Measurements from ENCODE around the gene ZRANB2. TPM values are rescaled to one million over a fixed set of nuclear protein-coding genes. Genes with fewer than 3 reads are reported as not detected.

Gene ZRANB2
- total RNA-seq, 6 experiments from 2014 or later = 18.3 to 32.0 (median 24.7) TPM

DNA sequence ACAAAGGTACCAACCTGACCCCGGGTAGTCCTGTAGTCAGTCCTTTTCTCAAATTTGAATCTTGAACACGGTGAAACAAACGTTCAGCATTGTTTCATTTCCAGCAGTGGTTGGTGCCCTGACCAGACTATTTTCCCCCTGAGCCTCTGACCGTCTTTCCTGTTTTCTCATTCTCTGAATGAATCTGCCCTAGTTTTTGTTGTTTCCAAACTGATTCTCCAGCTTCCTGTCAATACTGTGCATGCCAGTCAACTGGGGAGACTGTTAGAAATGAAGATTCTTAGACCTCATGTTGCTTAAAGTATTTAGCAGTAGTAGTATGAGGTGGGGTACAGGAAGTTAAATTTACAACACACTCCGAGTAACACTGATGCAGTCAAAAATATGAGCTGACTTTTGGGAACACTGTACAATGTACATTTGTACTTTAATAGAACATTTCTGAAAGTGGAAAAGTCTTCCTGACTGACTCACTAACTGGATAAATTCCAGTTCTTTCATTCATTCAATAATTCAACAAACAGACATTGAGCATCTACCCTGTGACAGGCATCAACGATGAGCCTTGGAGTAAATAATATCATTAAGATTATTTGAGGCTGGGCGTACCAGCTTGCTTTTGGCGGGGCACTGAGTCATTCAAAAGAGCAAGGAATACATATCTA, 26.0 kb upstream of the ZRANB2 start:
- Histone ChIP-seq H3K27me3 (no peaks in the 10 kb centered on the region), H3K9me3 (no peaks in the 10 kb centered on the region), H3K4me1 (no peaks in the 10 kb centered on the region), H3K27ac (no peak overlapping the region), H3K36me3 (no peaks in the 10 kb centered on the region), H3K4me3 (no peak overlapping the region)
- DNase-seq (no peak), ATAC-seq (no peak)
- intact Hi-C loops (cut with DNase I) = no loop called here
- TF ChIP-seq, protein P1, sequence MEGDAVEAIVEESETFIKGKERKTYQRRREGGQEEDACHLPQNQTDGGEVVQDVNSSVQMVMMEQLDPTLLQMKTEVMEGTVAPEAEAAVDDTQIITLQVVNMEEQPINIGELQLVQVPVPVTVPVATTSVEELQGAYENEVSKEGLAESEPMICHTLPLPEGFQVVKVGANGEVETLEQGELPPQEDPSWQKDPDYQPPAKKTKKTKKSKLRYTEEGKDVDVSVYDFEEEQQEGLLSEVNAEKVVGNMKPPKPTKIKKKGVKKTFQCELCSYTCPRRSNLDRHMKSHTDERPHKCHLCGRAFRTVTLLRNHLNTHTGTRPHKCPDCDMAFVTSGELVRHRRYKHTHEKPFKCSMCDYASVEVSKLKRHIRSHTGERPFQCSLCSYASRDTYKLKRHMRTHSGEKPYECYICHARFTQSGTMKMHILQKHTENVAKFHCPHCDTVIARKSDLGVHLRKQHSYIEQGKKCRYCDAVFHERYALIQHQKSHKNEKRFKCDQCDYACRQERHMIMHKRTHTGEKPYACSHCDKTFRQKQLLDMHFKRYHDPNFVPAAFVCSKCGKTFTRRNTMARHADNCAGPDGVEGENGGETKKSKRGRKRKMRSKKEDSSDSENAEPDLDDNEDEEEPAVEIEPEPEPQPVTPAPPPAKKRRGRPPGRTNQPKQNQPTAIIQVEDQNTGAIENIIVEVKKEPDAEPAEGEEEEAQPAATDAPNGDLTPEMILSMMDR (IDR thresholded peaks at IDR 0.05) = no peak
- TF ChIP-seq POLR2A (IDR thresholded peaks at IDR 0.05) = no peak
- WGBS (ENCODE audit: insufficient coverage, low coverage, low lambda C conversion rate, missing lambda C conversion rate) = 74% methylated on average over 8 of the region's 8 CpGs

DNA sequence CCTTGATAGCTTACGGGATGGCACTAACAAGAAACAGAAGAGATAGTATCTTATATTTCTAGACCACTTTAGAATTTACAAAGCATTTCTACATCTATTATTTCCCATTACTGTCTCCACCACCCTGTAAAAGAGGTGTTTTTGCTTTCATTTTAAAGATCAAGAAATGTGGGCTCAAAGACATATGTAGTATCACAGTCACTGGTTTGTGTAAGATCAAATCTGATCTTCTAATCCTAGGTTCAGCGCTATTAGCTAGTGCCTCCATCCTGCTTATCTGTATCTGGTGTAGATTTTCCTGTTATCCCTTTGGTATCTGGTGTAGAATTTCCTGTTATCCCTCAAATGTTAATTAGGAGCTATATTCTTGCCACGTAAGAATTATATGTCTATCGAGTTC, 23.6 kb upstream of the ZRANB2 start:
- intact Hi-C loops (cut with DNase I) = no loop called here
- Histone ChIP-seq H3K4me1 (no peaks in the 10 kb centered on the region), H3K27ac (no peak overlapping the region), H3K27me3 (no peaks in the 10 kb centered on the region), H3K9me3 (no peaks in the 10 kb centered on the region), H3K36me3 (no peaks in the 10 kb centered on the region), H3K4me3 (no peak overlapping the region)
- WGBS (ENCODE audit: insufficient coverage, low coverage, low lambda C conversion rate, missing lambda C conversion rate) = 97% methylated on average over 4 of the region's 4 CpGs
- ATAC-seq (no peak), DNase-seq (no peak)
- TF ChIP-seq POLR2A (IDR thresholded peaks at IDR 0.05) = no peak
- TF ChIP-seq, protein P1 (IDR thresholded peaks at IDR 0.05) = no peak

DNA sequence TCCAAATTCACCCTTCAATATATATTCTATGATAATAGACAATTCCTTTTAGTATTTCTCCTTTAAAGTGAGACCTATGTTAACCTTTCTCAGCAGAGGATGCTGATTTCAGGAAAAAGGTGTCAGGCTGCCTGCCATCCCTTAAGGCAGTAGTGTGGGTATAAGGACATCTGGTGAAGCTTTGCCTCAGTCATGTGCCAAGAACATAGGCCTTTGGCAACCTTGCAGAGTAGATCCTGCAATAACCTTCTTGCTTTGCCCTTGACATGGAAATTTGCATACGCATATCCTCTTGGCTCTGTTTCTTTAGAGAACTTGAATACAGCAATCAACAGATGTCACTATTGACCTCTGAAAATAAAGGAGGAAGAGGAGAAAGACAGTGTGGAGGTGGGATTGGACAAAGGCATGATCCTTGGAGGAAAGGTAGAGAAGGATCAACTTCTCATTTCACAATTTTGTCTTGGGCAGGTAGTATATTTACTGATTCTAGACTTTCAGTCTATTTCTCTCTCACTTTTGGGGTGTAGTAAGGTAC, 21.1 kb upstream of the ZRANB2 start:
- H3K27ac ChIP-seq = no peak overlapping the region
- no peaks in the 10 kb centered on the region for H3K4me1 ChIP-seq
- no peak for DNase-seq
- no peak for ATAC-seq
- H3K4me3 ChIP-seq = no peak overlapping the region
- TF ChIP-seq, protein P1 (IDR thresholded peaks at IDR 0.05) = no peak
- no peak for TF ChIP-seq POLR2A (IDR thresholded peaks at IDR 0.05)
- no peaks in the 10 kb centered on the region for H3K9me3 ChIP-seq
- H3K27me3 ChIP-seq = no peaks in the 10 kb centered on the region
- no peaks in the 10 kb centered on the region for H3K36me3 ChIP-seq
- intact Hi-C loops (cut with DNase I) = no loop called here
- 91% methylated on average over 1 of the region's 1 CpG for WGBS (ENCODE audit: insufficient coverage, low coverage, low lambda C conversion rate, missing lambda C conversion rate)

DNA sequence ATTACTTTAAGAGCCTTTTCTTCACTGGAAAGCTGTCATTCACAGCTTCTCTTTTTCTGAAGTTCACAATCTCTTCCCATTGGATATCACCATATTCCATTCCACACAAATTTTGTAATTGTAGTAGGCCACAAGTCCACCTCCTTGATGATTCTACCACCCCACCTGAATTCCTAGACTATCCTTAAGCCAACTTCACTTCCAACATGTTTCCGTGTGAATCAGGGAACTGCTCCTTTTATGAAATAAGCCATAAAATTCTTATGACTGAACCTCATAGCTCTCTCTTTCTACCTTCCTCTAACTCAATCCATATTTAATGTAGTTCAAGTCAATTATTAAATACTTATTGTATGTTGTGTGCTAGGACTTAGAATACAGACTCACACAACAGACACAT, 16.6 kb upstream of the ZRANB2 start:
- DNase-seq = no peak
- Histone ChIP-seq H3K4me1 (no peaks in the 10 kb centered on the region), H3K4me3 (no peak overlapping the region), H3K36me3 (no peaks in the 10 kb centered on the region), H3K9me3 (no peaks in the 10 kb centered on the region), H3K27me3 (no peaks in the 10 kb centered on the region), H3K27ac (no peak overlapping the region)
- intact Hi-C loops (cut with DNase I) = no loop called here
- ATAC-seq = no peak
- TF ChIP-seq, protein P1 (IDR thresholded peaks at IDR 0.05) = no peak
- TF ChIP-seq POLR2A (IDR thresholded peaks at IDR 0.05) = no peak
- 90% methylated on average over 1 of the region's 1 CpG for WGBS (ENCODE audit: insufficient coverage, low coverage, low lambda C conversion rate, missing lambda C conversion rate)

All from right lobe of liver (tissue), 6 donors.